Measurements from ENCODE around the gene ULK3. TPM values are rescaled to one million over a fixed set of nuclear protein-coding genes. Genes with fewer than 3 reads are reported as not detected.

The ULK3 gene
- total RNA-seq, 1 donor = 17.3 TPM

DNA sequence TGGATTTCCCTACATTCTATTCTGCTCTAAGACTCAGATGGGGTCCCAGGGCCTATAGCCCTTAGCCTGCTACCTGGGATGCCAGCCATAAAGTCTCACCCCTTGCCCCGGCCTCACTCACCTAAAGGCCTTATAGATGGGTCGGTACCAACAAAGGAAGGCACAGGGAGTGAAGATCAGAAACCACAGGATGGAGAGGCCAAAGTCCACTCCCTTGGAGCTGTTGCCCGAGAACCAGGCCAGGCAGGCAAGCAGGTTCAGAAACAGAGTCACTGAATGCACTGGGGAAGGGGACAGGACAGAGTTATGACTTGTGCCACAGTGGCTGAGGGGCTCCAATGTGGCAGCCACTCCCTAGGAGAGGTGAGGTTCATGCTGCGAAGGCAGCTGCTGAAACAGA is 7.4 kb upstream of the ULK3 start:
- H3K4me3 ChIP-seq (ENCODE audit: low read depth, low read length) = no peak overlapping the region
- TF ChIP-seq, protein P1, sequence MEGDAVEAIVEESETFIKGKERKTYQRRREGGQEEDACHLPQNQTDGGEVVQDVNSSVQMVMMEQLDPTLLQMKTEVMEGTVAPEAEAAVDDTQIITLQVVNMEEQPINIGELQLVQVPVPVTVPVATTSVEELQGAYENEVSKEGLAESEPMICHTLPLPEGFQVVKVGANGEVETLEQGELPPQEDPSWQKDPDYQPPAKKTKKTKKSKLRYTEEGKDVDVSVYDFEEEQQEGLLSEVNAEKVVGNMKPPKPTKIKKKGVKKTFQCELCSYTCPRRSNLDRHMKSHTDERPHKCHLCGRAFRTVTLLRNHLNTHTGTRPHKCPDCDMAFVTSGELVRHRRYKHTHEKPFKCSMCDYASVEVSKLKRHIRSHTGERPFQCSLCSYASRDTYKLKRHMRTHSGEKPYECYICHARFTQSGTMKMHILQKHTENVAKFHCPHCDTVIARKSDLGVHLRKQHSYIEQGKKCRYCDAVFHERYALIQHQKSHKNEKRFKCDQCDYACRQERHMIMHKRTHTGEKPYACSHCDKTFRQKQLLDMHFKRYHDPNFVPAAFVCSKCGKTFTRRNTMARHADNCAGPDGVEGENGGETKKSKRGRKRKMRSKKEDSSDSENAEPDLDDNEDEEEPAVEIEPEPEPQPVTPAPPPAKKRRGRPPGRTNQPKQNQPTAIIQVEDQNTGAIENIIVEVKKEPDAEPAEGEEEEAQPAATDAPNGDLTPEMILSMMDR (IDR thresholded peaks at IDR 0.05; ENCODE audit: insufficient read depth, low read depth, low read length) = no peak
- DNase-seq (ENCODE audit: low read depth) = no peak

DNA sequence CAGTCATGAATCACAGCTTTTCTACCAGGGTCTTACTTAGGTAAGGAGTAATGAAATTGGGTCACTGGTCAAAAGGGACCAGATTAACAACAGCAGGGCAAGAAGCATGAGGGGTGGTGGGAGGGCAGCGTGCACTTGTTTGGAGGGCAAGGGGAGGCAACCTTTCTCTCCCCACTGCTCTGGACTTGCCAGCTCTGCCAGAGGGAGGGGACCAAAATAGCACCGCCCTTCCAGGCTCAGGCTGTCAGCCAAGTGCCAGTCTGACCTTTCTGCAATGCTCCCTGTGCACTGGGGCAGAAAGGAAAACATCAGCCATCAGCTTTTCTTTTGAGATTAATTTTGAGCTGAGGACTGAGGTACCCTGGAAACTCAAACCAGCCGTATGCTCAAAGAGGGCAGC is 4.5 kb upstream of the ULK3 start:
- no peak overlapping the region for H3K4me3 ChIP-seq (ENCODE audit: low read depth, low read length)
- no peak for DNase-seq (ENCODE audit: low read depth)
- TF ChIP-seq, protein P1 (IDR thresholded peaks at IDR 0.05; ENCODE audit: insufficient read depth, low read depth, low read length) = no peak

DNA sequence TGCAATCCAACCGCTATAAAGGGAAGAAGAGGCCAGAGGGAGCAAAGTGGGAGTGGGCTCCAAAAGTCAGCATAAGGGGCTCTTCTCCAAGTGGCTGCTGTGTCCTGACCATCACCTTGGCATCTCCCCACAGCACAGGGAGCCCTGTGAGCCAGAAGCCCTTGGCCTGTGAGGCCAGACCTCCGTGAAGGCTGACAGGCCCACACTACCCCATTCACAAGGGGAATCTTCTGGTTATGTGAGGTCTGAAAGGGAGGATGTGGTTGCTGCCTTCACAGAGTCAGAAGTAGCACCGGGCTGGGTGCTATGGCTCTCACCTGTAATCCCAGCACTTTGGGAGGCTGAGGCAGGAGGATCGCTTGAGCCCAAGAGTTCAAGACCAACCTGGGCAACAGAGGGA is 2.6 kb upstream of the ULK3 start:
- no peak overlapping the region for H3K4me3 ChIP-seq (ENCODE audit: low read depth, low read length)
- no peak for DNase-seq (ENCODE audit: low read depth)
- TF ChIP-seq, protein P1 (IDR thresholded peaks at IDR 0.05; ENCODE audit: insufficient read depth, low read depth, low read length) = no peak

DNA sequence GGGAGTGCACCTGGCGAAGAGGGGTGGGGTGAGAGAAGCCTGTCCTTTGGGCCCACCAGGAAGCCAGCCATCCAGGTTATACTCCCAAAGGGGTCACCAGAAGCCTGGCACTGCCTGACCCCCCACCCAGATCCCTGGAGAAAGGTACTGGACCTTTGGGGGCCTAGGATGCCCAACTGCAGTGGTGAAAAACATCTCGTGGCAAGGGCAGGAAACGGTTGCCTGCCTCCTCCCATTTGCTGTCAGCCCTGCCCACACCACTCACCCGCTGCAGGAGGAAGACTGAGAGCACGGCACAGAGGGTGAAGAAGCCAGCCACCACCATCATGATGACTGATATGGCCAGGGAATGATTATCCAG is 2.2 kb upstream of the ULK3 start:
- H3K4me3 ChIP-seq (ENCODE audit: low read depth, low read length) = no peak overlapping the region
- no peak for DNase-seq (ENCODE audit: low read depth)
- TF ChIP-seq, protein P1 (IDR thresholded peaks at IDR 0.05; ENCODE audit: insufficient read depth, low read depth, low read length) = no peak

DNA sequence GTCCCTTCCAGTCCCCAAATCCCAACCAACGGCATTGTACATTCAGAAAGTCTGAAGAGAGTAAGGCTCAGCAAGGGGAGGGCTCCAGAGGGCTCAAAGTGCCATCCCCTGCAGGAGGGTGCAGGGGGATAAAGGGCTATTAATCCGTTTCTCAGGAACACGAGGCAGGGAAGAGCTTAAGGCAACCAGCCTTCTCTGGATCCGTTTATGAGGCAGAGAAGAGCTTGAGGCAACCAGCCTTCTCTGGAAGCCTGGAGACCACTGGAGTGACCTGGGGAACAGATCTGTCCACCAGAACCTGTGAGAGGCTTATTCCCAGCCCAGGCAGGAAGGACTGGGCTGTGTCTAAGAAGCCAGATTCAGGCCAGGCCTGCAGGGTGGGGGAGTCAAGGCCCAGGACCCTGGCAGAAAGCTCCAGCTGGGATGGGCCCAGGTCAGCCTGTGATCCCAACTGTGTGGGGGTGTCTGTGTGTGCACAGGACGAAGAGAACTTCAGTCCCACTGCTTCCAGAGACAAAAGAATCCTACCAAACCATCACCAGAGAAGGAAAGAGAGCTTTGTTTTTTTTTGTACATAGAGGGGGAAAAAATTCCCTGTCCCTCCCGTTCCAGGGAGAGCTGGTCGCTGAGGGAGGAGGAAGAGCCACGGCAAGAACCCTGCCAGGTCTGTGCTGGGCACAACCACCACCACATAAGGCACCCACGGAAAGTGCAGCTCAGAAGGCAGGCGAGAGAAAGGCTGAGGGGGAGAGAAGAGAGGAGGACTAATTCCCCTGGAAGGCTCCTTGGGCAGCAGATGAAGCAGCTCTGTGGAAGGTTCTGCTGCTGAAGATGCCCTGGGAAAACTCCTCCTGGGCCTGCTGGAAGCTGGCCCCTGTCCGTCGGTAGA is 1.6 kb upstream of the ULK3 start:
- DNase-seq (ENCODE audit: low read depth) = no peak
- TF ChIP-seq, protein P1 (IDR thresholded peaks at IDR 0.05; ENCODE audit: insufficient read depth, low read depth, low read length) = no peak
- no peak overlapping the region for H3K4me3 ChIP-seq (ENCODE audit: low read depth, low read length)

DNA sequence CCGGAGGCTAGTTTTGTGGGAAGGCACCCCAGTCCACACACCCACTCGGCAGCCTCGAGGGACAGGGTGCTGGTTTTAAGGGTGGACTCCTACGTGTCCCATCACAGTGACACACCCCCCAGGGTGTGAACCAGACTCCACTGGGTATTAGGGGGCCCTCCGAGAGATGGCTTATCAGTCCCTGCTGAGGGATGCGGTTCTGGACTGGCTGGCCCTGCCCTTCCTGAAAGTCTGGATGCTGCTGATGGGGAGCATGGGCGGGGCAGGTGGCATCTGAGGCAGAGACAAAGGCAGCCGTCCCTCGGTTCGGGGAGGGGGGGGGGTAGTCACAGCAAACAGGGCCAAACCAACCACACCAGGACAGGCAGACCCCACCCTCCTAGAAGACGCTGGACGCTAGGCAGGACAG is 939 bp upstream of the ULK3 start:
- DNase-seq (ENCODE audit: low read depth) = no peak

More for the DNA sequence above, 939 bp upstream of the ULK3 start:
- no peak overlapping the region for H3K4me3 ChIP-seq (ENCODE audit: low read depth, low read length)
- TF ChIP-seq, protein P1 (IDR thresholded peaks at IDR 0.05; ENCODE audit: insufficient read depth, low read depth, low read length) = no peak
